ENCODE data around the gene SRPK2.

- TF ChIP-seq POLR2A (IDR thresholded peaks at IDR 0.05; ENCODE audit: low read depth, low read length) (no peak), TAF1 (IDR thresholded peaks at IDR 0.05; ENCODE audit: borderline replicate concordance, low read depth, low read length) (no peak)
These were observed 109.1 kb downstream of the SRPK2 start for GRCh38 chr7:105279688-105280007.

Data from GM12892 (cell line).